ENCODE results near the gene IL12RB2. TPM values are rescaled to one million over a fixed set of nuclear protein-coding genes. Genes with fewer than 3 reads are reported as not detected.

Gene IL12RB2, protein sequence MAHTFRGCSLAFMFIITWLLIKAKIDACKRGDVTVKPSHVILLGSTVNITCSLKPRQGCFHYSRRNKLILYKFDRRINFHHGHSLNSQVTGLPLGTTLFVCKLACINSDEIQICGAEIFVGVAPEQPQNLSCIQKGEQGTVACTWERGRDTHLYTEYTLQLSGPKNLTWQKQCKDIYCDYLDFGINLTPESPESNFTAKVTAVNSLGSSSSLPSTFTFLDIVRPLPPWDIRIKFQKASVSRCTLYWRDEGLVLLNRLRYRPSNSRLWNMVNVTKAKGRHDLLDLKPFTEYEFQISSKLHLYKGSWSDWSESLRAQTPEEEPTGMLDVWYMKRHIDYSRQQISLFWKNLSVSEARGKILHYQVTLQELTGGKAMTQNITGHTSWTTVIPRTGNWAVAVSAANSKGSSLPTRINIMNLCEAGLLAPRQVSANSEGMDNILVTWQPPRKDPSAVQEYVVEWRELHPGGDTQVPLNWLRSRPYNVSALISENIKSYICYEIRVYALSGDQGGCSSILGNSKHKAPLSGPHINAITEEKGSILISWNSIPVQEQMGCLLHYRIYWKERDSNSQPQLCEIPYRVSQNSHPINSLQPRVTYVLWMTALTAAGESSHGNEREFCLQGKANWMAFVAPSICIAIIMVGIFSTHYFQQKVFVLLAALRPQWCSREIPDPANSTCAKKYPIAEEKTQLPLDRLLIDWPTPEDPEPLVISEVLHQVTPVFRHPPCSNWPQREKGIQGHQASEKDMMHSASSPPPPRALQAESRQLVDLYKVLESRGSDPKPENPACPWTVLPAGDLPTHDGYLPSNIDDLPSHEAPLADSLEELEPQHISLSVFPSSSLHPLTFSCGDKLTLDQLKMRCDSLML
- total RNA-seq (6.0 TPM), polyA plus RNA-seq (0.32 TPM)

GRCh38 chr1:67307251-67308060 lies at the start of gene IL12RB2:
TSS of gene IL12RB2 (plus strand) at chr1:67307873. CDS start at chr1:67320369, 12,496 bp downstream.
- 4% methylated on average over 75 of the region's 75 CpGs for WGBS
- Histone ChIP-seq H3K36me3 (ENCODE audit: insufficient read depth) (peaks cover 1% of the 10 kb centered on the region), H3K4me1 (ENCODE audit: insufficient read depth) (no peaks in the 10 kb centered on the region), H3K27ac (ENCODE audit: low read depth) (no peak within 1 kb of the TSS), H3K4me3 (ENCODE audit: low read depth, low read length) (peak within 1 kb of the TSS; percentile 35)
- no peak for DNase-seq (ENCODE audit: extremely low spot score)

GRCh38 chr1:67261680-67262079 lies 46.0 kb upstream of the IL12RB2 start:
- DNase-seq (ENCODE audit: extremely low spot score), result no peak
- Histone ChIP-seq H3K4me3 (ENCODE audit: low read depth, low read length) (no peak overlapping the region), H3K36me3 (ENCODE audit: insufficient read depth) (no peaks in the 10 kb centered on the region), H3K27ac (ENCODE audit: low read depth) (no peak overlapping the region), H3K4me1 (ENCODE audit: insufficient read depth) (no peaks in the 10 kb centered on the region)
- WGBS, result 18% methylated on average over 4 of the region's 4 CpGs

DNA sequence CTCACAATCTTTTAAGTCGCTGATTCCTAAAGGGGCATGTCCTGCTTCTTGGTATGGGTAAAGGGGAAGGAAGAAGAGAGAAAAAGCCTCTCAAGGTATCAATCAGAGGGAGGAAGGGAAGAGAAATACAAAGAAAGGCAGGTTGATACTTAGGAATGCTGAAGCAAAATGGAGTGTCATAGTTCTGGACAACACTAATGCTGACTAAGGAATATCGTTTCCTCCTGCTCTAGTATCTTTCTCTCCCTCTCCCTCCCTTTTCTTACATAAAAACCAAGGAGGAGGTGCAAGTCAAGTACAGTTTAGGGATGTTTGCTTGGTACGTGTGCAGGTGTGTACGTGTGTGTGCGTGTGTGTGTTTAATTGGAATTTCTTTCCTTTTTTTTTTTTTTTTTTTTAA lies 44.9 kb upstream of the IL12RB2 start:
- Histone ChIP-seq H3K4me3 (ENCODE audit: low read depth, low read length) (no peak overlapping the region), H3K36me3 (ENCODE audit: insufficient read depth) (no peaks in the 10 kb centered on the region), H3K27ac (ENCODE audit: low read depth) (no peak overlapping the region), H3K4me1 (ENCODE audit: insufficient read depth) (no peaks in the 10 kb centered on the region)
- DNase-seq (ENCODE audit: extremely low spot score), result no peak
- WGBS, result 83% methylated on average over 5 of the region's 5 CpGs

DNA sequence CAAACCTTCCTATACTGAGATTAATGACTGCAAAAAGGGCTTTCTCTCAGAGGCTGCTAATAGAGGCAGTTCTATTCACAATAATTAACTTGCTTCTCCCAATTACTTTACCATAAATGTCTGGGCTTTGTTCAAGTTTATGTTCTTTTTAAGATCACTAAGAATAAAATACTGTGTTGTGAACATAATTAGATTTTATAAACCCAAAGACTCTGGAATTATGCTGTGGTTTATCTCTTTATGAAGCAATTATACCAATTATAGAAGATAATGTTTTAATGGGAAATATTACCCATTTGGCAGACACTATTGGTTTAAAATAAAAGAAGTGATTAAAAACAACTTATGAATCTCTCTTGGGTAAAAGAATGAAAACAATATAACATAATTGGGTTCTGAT lies 43.5 kb upstream of the IL12RB2 start:
- H3K4me3 ChIP-seq (ENCODE audit: low read depth, low read length), result no peak overlapping the region
- no peaks in the 10 kb centered on the region for H3K36me3 ChIP-seq (ENCODE audit: insufficient read depth)
- DNase-seq (ENCODE audit: extremely low spot score), result no peak
- no peaks in the 10 kb centered on the region for H3K4me1 ChIP-seq (ENCODE audit: insufficient read depth)
- no peak overlapping the region for H3K27ac ChIP-seq (ENCODE audit: low read depth)

DNA sequence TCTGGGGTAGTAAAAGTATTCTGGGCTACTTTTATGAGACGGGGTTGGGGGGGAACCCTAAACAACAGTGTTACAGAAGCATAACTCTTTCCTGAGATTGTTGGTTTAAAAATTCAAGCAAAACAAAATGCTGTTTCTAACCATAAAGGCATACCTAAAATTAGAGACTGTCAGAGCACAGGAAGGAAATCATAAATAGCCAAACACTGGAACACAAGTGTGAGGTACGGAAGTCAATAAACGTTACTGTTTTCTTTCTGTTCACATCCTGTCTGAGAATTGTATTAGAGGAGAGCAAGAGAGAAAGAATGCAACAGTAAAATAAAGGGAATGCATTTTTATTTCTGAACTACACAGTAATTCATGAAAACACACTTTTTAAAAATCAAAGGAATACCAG lies 42.8 kb upstream of the IL12RB2 start:
- Histone ChIP-seq H3K4me3 (ENCODE audit: low read depth, low read length) (no peak overlapping the region), H3K4me1 (ENCODE audit: insufficient read depth) (no peaks in the 10 kb centered on the region), H3K36me3 (ENCODE audit: insufficient read depth) (no peaks in the 10 kb centered on the region), H3K27ac (ENCODE audit: low read depth) (no peak overlapping the region)
- no peak for DNase-seq (ENCODE audit: extremely low spot score)
- WGBS, result 47% methylated on average over 3 of the region's 3 CpGs

DNA sequence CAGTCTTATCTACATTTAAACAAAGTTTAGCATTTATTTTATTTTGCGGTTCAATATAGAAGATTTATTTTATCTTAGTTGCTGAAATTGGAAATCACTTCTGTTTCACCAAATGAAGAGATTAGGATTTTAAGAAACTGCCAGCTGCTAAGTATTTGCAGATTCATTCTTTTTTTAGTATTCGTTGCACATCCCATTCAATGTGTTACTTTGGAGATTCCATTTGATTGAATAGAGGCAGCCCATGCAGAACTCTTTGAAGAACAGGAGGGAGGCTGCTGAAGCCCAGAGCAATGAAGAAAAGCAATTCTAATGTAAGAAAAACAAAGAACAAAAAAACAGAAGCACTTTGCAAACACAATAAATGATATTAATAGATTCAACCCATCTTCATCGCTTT lies 38.6 kb upstream of the IL12RB2 start:
- DNase-seq (ENCODE audit: extremely low spot score), result no peak
- no peaks in the 10 kb centered on the region for H3K36me3 ChIP-seq (ENCODE audit: insufficient read depth)
- WGBS, result 77% methylated on average over 3 of the region's 3 CpGs
- no peak overlapping the region for H3K4me3 ChIP-seq (ENCODE audit: low read depth, low read length)
- H3K27ac ChIP-seq (ENCODE audit: low read depth), result no peak overlapping the region
- H3K4me1 ChIP-seq (ENCODE audit: insufficient read depth), result no peaks in the 10 kb centered on the region

DNA sequence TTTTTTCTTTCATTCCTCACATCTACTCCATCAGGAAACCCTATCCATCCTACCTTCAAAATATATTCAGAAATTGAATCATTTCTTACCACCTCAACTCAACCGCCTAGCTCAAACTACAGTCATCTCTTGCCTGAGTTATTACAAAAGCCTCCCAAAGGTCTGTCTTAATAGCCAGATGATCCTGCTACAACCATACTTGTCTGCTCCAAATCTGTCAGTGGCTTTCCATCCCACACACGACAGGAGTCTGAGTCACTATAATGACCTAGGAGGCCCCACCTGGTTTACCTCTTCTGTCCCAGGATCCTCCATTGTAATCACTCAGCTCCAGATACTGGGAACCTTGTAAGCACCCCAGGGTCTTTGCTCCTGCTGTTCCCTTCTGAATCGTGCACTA lies 37.1 kb upstream of the IL12RB2 start:
- DNase-seq (ENCODE audit: extremely low spot score), result no peak
- H3K27ac ChIP-seq (ENCODE audit: low read depth), result no peak overlapping the region
- H3K36me3 ChIP-seq (ENCODE audit: insufficient read depth), result no peaks in the 10 kb centered on the region
- WGBS, result 92% methylated on average over 3 of the region's 3 CpGs
- no peak overlapping the region for H3K4me3 ChIP-seq (ENCODE audit: low read depth, low read length)
- no peaks in the 10 kb centered on the region for H3K4me1 ChIP-seq (ENCODE audit: insufficient read depth)

GRCh38 chr1:67273591-67273990 lies 34.1 kb upstream of the IL12RB2 start:
- no peak overlapping the region for H3K27ac ChIP-seq (ENCODE audit: low read depth)
- no peak overlapping the region for H3K4me3 ChIP-seq (ENCODE audit: low read depth, low read length)
- no peak for DNase-seq (ENCODE audit: extremely low spot score)
- H3K4me1 ChIP-seq (ENCODE audit: insufficient read depth), result no peaks in the 10 kb centered on the region
- H3K36me3 ChIP-seq (ENCODE audit: insufficient read depth), result no peaks in the 10 kb centered on the region
- WGBS, result 88% methylated on average over 4 of the region's 4 CpGs

DNA sequence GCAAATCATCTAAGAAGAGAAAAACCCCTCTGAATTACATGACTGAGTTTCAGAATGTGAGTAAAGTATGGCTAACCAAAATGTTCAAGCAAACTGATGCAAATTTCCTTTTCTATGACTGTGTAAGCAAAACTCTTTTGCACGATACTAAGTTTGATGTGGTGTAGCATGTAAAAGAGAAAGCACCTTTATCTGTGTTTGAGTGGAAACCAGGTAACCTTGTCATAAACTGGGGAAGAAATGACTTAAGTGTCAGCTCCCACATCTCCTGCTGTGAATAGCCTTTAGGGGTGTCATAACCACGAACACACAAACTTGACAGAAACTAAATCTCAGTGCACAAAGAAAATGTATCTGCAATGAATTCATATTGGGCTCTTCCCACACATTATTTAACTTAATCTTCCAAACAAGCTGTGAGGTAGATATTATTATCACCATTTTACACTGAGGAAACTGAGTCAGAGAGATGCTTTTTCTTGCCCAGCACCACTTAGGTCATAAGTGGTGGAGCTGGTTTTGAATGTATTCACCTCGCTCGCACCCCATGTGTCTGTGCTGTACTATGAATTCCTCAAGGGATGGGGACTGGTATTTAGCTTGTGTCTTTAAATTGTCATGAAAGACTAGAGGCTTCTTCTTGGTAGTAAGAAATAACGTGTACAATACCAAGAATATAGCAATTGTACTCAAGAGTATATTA lies 32.9 kb upstream of the IL12RB2 start:
- Histone ChIP-seq H3K27ac (ENCODE audit: low read depth) (no peak overlapping the region), H3K4me1 (ENCODE audit: insufficient read depth) (no peaks in the 10 kb centered on the region), H3K4me3 (ENCODE audit: low read depth, low read length) (no peak overlapping the region), H3K36me3 (ENCODE audit: insufficient read depth) (no peaks in the 10 kb centered on the region)
- 75% methylated on average over 5 of the region's 5 CpGs for WGBS
- no peak for DNase-seq (ENCODE audit: extremely low spot score)

DNA sequence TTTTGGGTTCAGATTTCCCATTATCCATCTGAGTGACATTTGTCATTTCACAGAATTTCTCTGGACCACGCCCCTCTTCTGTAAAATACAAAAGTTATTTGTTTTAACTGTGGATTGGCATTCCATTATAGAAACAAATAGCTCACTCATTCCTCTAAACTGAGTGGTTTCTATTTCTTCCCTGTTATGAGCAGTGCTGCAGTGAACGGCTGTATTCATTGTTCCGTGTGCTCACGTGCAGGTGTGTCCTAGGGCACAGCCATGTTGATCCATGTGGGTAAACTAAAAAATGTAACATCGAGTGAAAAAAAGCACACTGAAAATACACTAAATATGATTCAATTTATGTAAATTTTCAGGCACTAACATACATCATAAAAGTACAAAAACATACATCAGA lies 27.0 kb upstream of the IL12RB2 start:
- no peak for DNase-seq (ENCODE audit: extremely low spot score)
- no peak overlapping the region for H3K27ac ChIP-seq (ENCODE audit: low read depth)
- no peaks in the 10 kb centered on the region for H3K36me3 ChIP-seq (ENCODE audit: insufficient read depth)
- H3K4me1 ChIP-seq (ENCODE audit: insufficient read depth), result no peaks in the 10 kb centered on the region
- WGBS, result 77% methylated on average over 5 of the region's 5 CpGs
- H3K4me3 ChIP-seq (ENCODE audit: low read depth, low read length), result no peak overlapping the region

GRCh38 chr1:67281244-67281643 lies 26.4 kb upstream of the IL12RB2 start:
- DNase-seq (ENCODE audit: extremely low spot score), result no peak
- Histone ChIP-seq H3K27ac (ENCODE audit: low read depth) (no peak overlapping the region), H3K36me3 (ENCODE audit: insufficient read depth) (no peaks in the 10 kb centered on the region), H3K4me3 (ENCODE audit: low read depth, low read length) (no peak overlapping the region), H3K4me1 (ENCODE audit: insufficient read depth) (no peaks in the 10 kb centered on the region)
- 65% methylated on average over 3 of the region's 3 CpGs for WGBS

DNA sequence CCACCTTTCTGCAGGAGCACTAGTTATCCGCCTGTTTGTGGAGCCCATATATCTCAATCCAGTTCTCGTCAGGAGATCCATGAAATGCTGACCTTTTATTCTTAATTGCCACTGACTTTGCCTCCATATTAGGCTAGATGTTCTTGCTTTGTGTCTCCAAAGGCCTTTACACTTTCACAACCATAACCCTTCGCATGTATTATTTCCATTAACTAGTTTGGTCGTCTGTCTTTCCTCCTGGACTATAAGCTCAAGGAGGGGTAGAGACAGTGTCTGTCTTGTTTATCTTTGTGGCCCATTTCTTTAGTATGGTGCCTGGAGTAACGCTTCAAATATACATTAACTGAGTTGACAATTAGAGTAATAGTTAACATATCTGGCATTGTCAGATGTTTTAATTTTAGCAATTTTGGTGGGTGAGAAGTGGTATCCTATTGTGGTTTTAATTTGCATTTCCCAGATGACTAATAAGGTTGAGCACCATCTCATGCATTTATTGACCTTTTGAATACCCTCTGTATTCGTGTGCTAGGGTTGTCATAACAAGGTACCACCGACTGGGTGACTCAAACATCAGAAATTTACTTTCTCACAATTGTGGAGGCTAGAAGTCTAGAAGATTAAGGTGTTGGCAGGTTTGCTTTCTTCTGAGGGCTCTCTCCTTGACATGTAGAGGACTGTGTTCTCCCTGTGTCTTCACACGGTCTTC lies 21.7 kb upstream of the IL12RB2 start:
- 82% methylated on average over 8 of the region's 8 CpGs for WGBS
- no peak for DNase-seq (ENCODE audit: extremely low spot score)
- Histone ChIP-seq H3K27ac (ENCODE audit: low read depth) (no peak overlapping the region), H3K36me3 (ENCODE audit: insufficient read depth) (no peaks in the 10 kb centered on the region), H3K4me1 (ENCODE audit: insufficient read depth) (no peaks in the 10 kb centered on the region), H3K4me3 (ENCODE audit: low read depth, low read length) (no peak overlapping the region)

All from urinary bladder (tissue), 4 donors.